SU-DHL-6 (cell line): ENCODE measurements around the gene NUDT11.

Experiments used
- H2AFZ ChIP-seq: fragments of 200-600 bp; sonication (generic); 2 replicates; pipeline ENCODE4 v1.6.1; 2014; ENCODE audit warnings: low read depth, mild to moderate bottlenecking, moderate library complexity, mixed read lengths, antibody characterized with exemption, low read length; ENCODE audit not compliant: severe bottlenecking
- H3F3A ChIP-seq: fragments of 200-600 bp; shearing (Covaris generic); 2 replicates; pipeline ENCODE4 v1.6.0; 2016; ENCODE audit warnings: antibody characterized with exemption, mild to moderate bottlenecking; ENCODE audit not compliant: insufficient read depth
- H3K27ac ChIP-seq: fragments of 200-600 bp; sonication (generic); 2 replicates; pipeline ENCODE4 v1.5.1; 2016; ENCODE audit warnings: low read depth, mild to moderate bottlenecking, low read length, moderate library complexity, mixed read lengths
- H3K27me3 ChIP-seq: fragments of 200-600 bp; sonication (generic), shearing (Covaris generic); 2 replicates; pipeline ENCODE4 v1.6.0; 2014; ENCODE audit warnings: mild to moderate bottlenecking, low read length
- H3K36me3 ChIP-seq: fragments of 200-600 bp; sonication (generic); 2 replicates; pipeline ENCODE4 v1.6.1; 2014; ENCODE audit warnings: mild to moderate bottlenecking, low read length, mixed read lengths
- H3K4me2 ChIP-seq: fragments of 300-600, 200-600 bp; shearing (Covaris generic), sonication (generic); 2 replicates; pipeline ENCODE4 v1.6.0; 2014; ENCODE audit warnings: low read length, low read depth, mild to moderate bottlenecking; ENCODE audit not compliant: poor library complexity, severe bottlenecking
- H3K4me3 ChIP-seq: fragments of 200-600 bp; sonication (generic); 2 replicates; pipeline ENCODE4 v1.5.1; 2014; ENCODE audit warnings: antibody characterized with exemption, low read length, mild to moderate bottlenecking, mixed read lengths; ENCODE audit not compliant: insufficient read depth, poor library complexity, severe bottlenecking
- H3K79me2 ChIP-seq: fragments of 200-600 bp; sonication (generic); 2 replicates; pipeline ENCODE4 v1.6.1; 2014; ENCODE audit warnings: mild to moderate bottlenecking, low read length, moderate library complexity; ENCODE audit not compliant: insufficient read depth
- H3K9ac ChIP-seq: fragments of 200-600 bp; sonication (generic); 2 replicates; pipeline ENCODE4 v1.7.0; 2014; ENCODE audit warnings: mild to moderate bottlenecking, low read length
- H3K9me2 ChIP-seq: fragments of 200-600 bp; sonication (generic); replicated peaks from 2 replicates; pipeline ENCODE4 v1.6.1; 2014; ENCODE audit warnings: low read length; ENCODE audit not compliant: insufficient read depth
- H3K9me3 ChIP-seq: fragments of 200-600 bp; sonication (generic); 2 replicates; pipeline ENCODE4 v1.6.1; 2014; ENCODE audit warnings: low read length, mixed read lengths; ENCODE audit not compliant: insufficient read depth
- H4K20me1 ChIP-seq: fragments of 200-600 bp; sonication (generic); 2 replicates; pipeline ENCODE4 v1.6.1; 2014; ENCODE audit warnings: low read depth, mild to moderate bottlenecking, antibody characterized with exemption, low read length, moderate library complexity, mixed read lengths
- CTCF ChIP-seq: fragments of 200-600 bp; sonication (generic); IDR thresholded peaks from one replicate; pipeline ENCODE4 v1.5.1; 2017; ENCODE audit warnings: antibody characterized with exemption, mild to moderate bottlenecking, low read length, moderate library complexity; ENCODE audit not compliant: insufficient read depth, poor library complexity, severe bottlenecking
- EZH2phosphoT487 ChIP-seq: fragments of 200-600 bp; sonication (generic), shearing (Covaris generic); conservative IDR thresholded peaks from 2 replicates; pipeline ENCODE4 v1.6.1; 2018; ENCODE audit warnings: mild to moderate bottlenecking, antibody characterized with exemption, low read length, moderate library complexity, mixed read lengths

NUDT11 gene

DNA sequence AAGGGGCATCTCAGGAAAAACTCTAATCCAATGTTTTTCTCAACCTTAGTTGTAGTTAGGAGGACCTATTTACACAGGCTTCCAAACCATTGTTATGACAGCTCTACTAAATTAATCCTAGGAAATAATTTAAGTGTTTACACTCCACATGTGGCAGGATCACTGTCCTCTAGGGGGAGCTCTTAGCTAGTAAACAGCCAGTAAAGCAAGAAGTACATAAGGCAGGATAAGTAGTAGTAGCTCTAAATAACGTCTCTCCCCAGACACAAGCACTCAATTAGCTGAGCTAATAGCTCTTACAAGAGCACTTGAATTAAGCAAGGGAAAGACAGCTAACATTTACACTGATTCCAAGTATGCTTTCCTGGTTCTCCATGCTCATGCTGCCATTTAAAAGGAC, 37.3 kb downstream of the NUDT11 start:
- no peaks in the 10 kb centered on the region for H3K79me2 ChIP-seq
- H2AFZ ChIP-seq: no peak overlapping the region
- H3K4me2 ChIP-seq: no peak overlapping the region
- H3K27ac ChIP-seq: no peak overlapping the region
- no peaks in the 10 kb centered on the region for H3K9me2 ChIP-seq
- no peaks in the 10 kb centered on the region for H3K36me3 ChIP-seq
- no peaks in the 10 kb centered on the region for H3K27me3 ChIP-seq
- no peaks in the 10 kb centered on the region for H4K20me1 ChIP-seq
- no peaks in the 10 kb centered on the region for H3F3A ChIP-seq
- H3K4me3 ChIP-seq: no peak overlapping the region
- TF ChIP-seq CTCF: peak; percentile 26
- no peak for TF ChIP-seq EZH2phosphoT487
- H3K9me3 ChIP-seq: no peaks in the 10 kb centered on the region
- H3K9ac ChIP-seq: no peak overlapping the region

DNA sequence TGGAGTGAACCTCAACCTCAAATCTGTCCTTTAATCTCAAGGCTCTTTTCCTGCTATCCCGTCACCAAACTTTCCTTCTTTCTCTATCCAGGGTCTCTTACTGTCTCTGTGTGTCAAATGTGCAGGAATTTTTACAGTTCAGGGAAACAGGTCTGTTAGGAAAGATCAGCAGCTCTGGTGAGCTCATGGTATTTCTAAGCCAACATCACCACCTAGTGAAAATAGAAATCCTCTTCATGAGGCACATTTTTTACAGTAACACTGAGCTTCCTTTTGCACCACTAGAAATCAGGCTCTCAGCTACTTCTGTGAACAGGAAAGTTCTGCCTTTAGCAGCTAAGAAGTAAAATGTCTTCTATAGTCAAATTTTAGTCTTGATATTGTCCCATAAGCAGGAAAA, 39.6 kb downstream of the NUDT11 start:
- Histone ChIP-seq H3K36me3 (no peaks in the 10 kb centered on the region), H3K9ac (no peak overlapping the region), H3K27ac (no peak overlapping the region), H3K4me2 (no peak overlapping the region), H3K9me3 (no peaks in the 10 kb centered on the region), H3F3A (no peaks in the 10 kb centered on the region), H3K27me3 (no peaks in the 10 kb centered on the region), H3K4me3 (no peak overlapping the region), H4K20me1 (no peaks in the 10 kb centered on the region), H3K9me2 (no peaks in the 10 kb centered on the region), H2AFZ (no peak overlapping the region), H3K79me2 (no peaks in the 10 kb centered on the region)
- TF ChIP-seq CTCF (no peak), EZH2phosphoT487 (no peak)

- H3K27me3 ChIP-seq: no peaks in the 10 kb centered on the region
- no peaks in the 10 kb centered on the region for H3K9me2 ChIP-seq
- no peaks in the 10 kb centered on the region for H3K79me2 ChIP-seq
- no peak overlapping the region for H3K4me2 ChIP-seq
- no peak overlapping the region for H2AFZ ChIP-seq
- H3K9me3 ChIP-seq: no peaks in the 10 kb centered on the region
- H3K27ac ChIP-seq: no peak overlapping the region
- no peaks in the 10 kb centered on the region for H3K36me3 ChIP-seq
- no peak overlapping the region for H3K4me3 ChIP-seq
- no peak for TF ChIP-seq CTCF
- TF ChIP-seq EZH2phosphoT487: no peak
- H4K20me1 ChIP-seq: no peaks in the 10 kb centered on the region
- H3K9ac ChIP-seq: no peak overlapping the region
- H3F3A ChIP-seq: no peaks in the 10 kb centered on the region
Observed at GRCh38 chrX:51456246-51456645, 40.1 kb downstream of the NUDT11 start.

DNA sequence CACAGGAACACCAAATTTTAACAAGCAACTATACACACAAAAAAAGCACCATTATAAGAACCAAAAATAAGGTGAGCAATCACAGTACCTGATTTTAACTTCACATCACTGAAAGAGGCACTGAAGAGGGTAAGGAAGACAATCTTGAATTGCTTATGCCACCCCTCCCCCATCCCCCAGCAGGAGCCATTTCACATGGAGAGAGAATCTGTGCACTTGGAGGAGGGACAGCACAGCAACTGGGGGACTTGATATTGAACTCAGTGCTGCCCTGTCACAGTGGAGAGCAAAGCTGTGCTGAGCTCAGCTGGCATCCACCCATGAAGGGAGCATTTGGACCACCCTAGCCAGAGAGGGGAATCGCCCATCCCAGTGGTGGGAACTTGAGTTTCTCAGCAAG, 56.0 kb downstream of the NUDT11 start:
- Histone ChIP-seq H3K27me3 (no peaks in the 10 kb centered on the region), H3K4me3 (no peak overlapping the region), H3K4me2 (no peak overlapping the region), H3F3A (no peaks in the 10 kb centered on the region), H3K27ac (no peak overlapping the region), H3K9me3 (no peaks in the 10 kb centered on the region), H3K79me2 (no peaks in the 10 kb centered on the region), H3K9me2 (no peaks in the 10 kb centered on the region), H4K20me1 (no peaks in the 10 kb centered on the region), H3K36me3 (no peaks in the 10 kb centered on the region), H2AFZ (no peak overlapping the region), H3K9ac (no peak overlapping the region)
- no peak for TF ChIP-seq CTCF
